HEK293 (cell line): ENCODE data around the gene KRTAP12-1.
A peak's percentile ranks its signal among the peaks of the same experiment; 100 is the strongest.

Experiments
- CTCF ChIA-PET: fragments of 350-600 bp; formaldehyde crosslinking; extraction: SDS; loops from one replicate; lab custom pipeline; 2021; ENCODE audit warnings: antibody characterized with exemption; lab: Yijun Ruan, JAX
- POLR2A ChIA-PET: fragments of 300-600 bp; formaldehyde crosslinking; extraction: SDS; loops from one replicate; lab custom pipeline; 2020; ENCODE audit warnings: antibody characterized with exemption, inconsistent platforms; lab: Yijun Ruan, JAX
- H3K27ac ChIP-seq: fragments of 200-500 bp; sonication (Bioruptor generic); 2 replicates; pipeline ENCODE4 v1.5.1; 2014; ENCODE audit warnings: low read depth, low read length, control low read depth, inconsistent platforms; ENCODE audit errors: extremely low read depth
- H3K36me3 ChIP-seq, 2 experiments: fragments of 200-500 bp in 1 of 2; sonication (Bioruptor generic) in 1 of 2; 1 replicate in 1 of 2; 2 replicates in 1 of 2; pipeline ENCODE4 v1.5.1; 2014 to 2017; ENCODE audit warnings: inconsistent platforms in 2 of 2, low read length in 2 of 2; ENCODE audit not compliant: control insufficient read depth in 2 of 2, insufficient read depth in 1 of 2
- H3K4me1 ChIP-seq: fragments of 200-500 bp; sonication (Bioruptor generic); 2 replicates; pipeline ENCODE4 v1.5.1; 2014; ENCODE audit warnings: mild to moderate bottlenecking, low read length, inconsistent platforms; ENCODE audit not compliant: control insufficient read depth, insufficient read depth
- H3K4me3 ChIP-seq: 2 replicates; pipeline ENCODE4 v1.5.1; 2011; ENCODE audit warnings: low read depth, mild to moderate bottlenecking, control low read depth, low read length, moderate library complexity
- H3K9me3 ChIP-seq: fragments of 200-500 bp; sonication (Bioruptor generic); 2 replicates; pipeline ENCODE4 v1.5.1; 2014; ENCODE audit warnings: low read depth, low read length, inconsistent platforms; ENCODE audit not compliant: control insufficient read depth, insufficient read depth
- FEZF1 ChIP-seq: fragments of 450-650 bp; formaldehyde crosslinking; IDR thresholded peaks from 2 replicates; pipeline ENCODE4 v1.5.1; 2016; ENCODE audit warnings: missing biosample characterization, missing genetic modification characterization
- IKZF3 ChIP-seq: fragments of 450-650 bp; IDR thresholded peaks from 2 replicates; pipeline ENCODE4 v1.5.0; 2018; ENCODE audit warnings: missing biosample characterization, mild to moderate bottlenecking, missing genetic modification characterization, moderate library complexity
- SETDB1 ChIP-seq: IDR thresholded peaks from one replicate; pipeline ENCODE4 v1.6.1; 2017; ENCODE audit warnings: mild to moderate bottlenecking, low read length, moderate library complexity, mixed read lengths; ENCODE audit not compliant: insufficient read length
- TCF7L2 ChIP-seq: IDR thresholded peaks from 2 replicates; pipeline ENCODE4 v1.6.1; 2011; ENCODE audit warnings: low read depth, mild to moderate bottlenecking, inconsistent platforms, low read length, moderate library complexity, borderline replicate concordance
- ZFHX2 ChIP-seq: fragments of 450-650 bp; formaldehyde crosslinking; conservative IDR thresholded peaks from 2 replicates; pipeline ENCODE4 v1.5.1; 2016; ENCODE audit warnings: missing biosample characterization, missing genetic modification characterization
- ZNF138 ChIP-seq: fragments of 450-650 bp; formaldehyde crosslinking; IDR thresholded peaks from 2 replicates; pipeline ENCODE4 v1.5.1; 2016; ENCODE audit warnings: missing biosample characterization, missing genetic modification characterization, borderline replicate concordance
- ZNF184 ChIP-seq: fragments of 450-650 bp; IDR thresholded peaks from 2 replicates; pipeline ENCODE4 v1.5.1; 2018; ENCODE audit warnings: missing biosample characterization, mild to moderate bottlenecking, missing genetic modification characterization
- ZNF341 ChIP-seq: fragments of 450-650 bp; formaldehyde crosslinking; IDR thresholded peaks from 2 replicates; pipeline ENCODE4; 2016; ENCODE audit warnings: low read depth, missing biosample characterization, missing genetic modification characterization
- ZNF510 ChIP-seq: fragments of 450-650 bp; formaldehyde crosslinking; IDR thresholded peaks from 2 replicates; pipeline ENCODE4 v1.5.1; 2018; ENCODE audit warnings: mild to moderate bottlenecking, missing genetic modification characterization, missing biosample characterization; ENCODE audit not compliant: insufficient replicate concordance
- ZNF548 ChIP-seq: fragments of 450-650 bp; formaldehyde crosslinking; IDR thresholded peaks from 2 replicates; pipeline ENCODE4 v1.5.1; 2016; ENCODE audit warnings: missing biosample characterization, missing genetic modification characterization
- ZNF768 ChIP-seq: fragments of 450-650 bp; formaldehyde crosslinking; IDR thresholded peaks from 2 replicates; pipeline ENCODE4 v1.5.1; 2018; ENCODE audit warnings: missing biosample characterization, mild to moderate bottlenecking, missing genetic modification characterization
- TF ChIP-seq, protein P1 (sequence below): fragments of 450-650 bp; formaldehyde crosslinking; IDR thresholded peaks from 2 replicates; pipeline ENCODE4 v1.5.1; 2016; ENCODE audit warnings: missing biosample characterization, missing genetic modification characterization
- TF ChIP-seq, protein P2 (sequence below): fragments of 450-650 bp; formaldehyde crosslinking; IDR thresholded peaks from 2 replicates; pipeline ENCODE4 v1.5.1; 2016; ENCODE audit warnings: missing biosample characterization, missing genetic modification characterization
- TF ChIP-seq, protein P3 (sequence below): fragments of 450-650 bp; formaldehyde crosslinking; IDR thresholded peaks from 2 replicates; pipeline ENCODE4 v1.5.1; 2016; ENCODE audit warnings: missing biosample characterization, missing genetic modification characterization, low read depth
- TF ChIP-seq, protein P4 (sequence below): fragments of 450-650 bp; formaldehyde crosslinking; IDR thresholded peaks from 2 replicates; pipeline ENCODE4 v1.5.1; 2017; ENCODE audit warnings: missing biosample characterization, mild to moderate bottlenecking, missing genetic modification characterization, moderate library complexity
- TF ChIP-seq, protein P5 (sequence below): fragments of 450-650 bp; IDR thresholded peaks from 2 replicates; pipeline ENCODE4 v1.5.1; 2018; ENCODE audit warnings: missing biosample characterization, mild to moderate bottlenecking, missing genetic modification characterization

KRTAP12-1 gene

DNA sequence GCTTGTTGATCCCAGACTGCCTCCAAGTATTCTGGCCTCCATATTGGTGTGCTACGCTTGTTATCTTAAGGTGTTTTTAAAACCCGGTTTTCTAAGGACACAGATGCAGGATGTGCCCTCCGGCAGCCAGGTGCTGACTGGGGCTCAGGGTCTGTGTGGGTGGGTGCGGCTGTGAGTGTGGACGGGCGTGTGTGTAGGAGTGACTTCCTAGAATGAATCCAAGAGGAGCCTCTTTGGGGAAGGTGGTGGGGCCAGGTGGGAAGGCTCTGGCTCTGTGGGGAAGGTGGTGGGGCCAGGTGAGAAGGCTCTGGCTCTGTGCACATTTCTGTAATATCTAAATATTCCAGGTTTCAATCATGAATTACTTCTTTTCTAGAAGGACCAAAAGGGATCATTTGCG is 42.2 kb upstream of the KRTAP12-1 start:
- CTCF ChIA-PET, result interaction anchor here (0.6 kb wide), 1 partner anchor 693 kb away, joined by 3 read pairs; no protein-coding TSS in a partner anchor
- H3K4me3 ChIP-seq, result no peak overlapping the region
- TF ChIP-seq ZFHX2 (tag by site-specific recombination) (0 out of 2 replicates have a peak, but pooled peaks have one; percentile 18), ZNF341 (tag by site-specific recombination) (no peak), ZNF510 (tag by site-specific recombination) (no peak)
- TF ChIP-seq, protein P1, sequence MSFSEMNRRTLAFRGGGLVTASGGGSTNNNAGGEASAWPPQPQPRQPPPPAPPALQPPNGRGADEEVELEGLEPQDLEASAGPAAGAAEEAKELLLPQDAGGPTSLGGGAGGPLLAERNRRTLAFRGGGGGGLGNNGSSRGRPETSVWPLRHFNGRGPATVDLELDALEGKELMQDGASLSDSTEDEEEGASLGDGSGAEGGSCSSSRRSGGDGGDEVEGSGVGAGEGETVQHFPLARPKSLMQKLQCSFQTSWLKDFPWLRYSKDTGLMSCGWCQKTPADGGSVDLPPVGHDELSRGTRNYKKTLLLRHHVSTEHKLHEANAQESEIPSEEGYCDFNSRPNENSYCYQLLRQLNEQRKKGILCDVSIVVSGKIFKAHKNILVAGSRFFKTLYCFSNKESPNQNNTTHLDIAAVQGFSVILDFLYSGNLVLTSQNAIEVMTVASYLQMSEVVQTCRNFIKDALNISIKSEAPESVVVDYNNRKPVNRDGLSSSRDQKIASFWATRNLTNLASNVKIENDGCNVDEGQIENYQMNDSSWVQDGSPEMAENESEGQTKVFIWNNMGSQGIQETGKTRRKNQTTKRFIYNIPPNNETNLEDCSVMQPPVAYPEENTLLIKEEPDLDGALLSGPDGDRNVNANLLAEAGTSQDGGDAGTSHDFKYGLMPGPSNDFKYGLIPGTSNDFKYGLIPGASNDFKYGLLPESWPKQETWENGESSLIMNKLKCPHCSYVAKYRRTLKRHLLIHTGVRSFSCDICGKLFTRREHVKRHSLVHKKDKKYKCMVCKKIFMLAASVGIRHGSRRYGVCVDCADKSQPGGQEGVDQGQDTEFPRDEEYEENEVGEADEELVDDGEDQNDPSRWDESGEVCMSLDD (tag by site-specific recombination), result no peak
- TF ChIP-seq, all 188 proteins: peak for 1
- Histone ChIP-seq H3K9me3 (no peaks in the 10 kb centered on the region), H3K4me1 (no peaks in the 10 kb centered on the region), H3K27ac (no peak overlapping the region), H3K36me3 (no peaks in the 10 kb centered on the region)
- POLR2A ChIA-PET, result no interaction called here

DNA sequence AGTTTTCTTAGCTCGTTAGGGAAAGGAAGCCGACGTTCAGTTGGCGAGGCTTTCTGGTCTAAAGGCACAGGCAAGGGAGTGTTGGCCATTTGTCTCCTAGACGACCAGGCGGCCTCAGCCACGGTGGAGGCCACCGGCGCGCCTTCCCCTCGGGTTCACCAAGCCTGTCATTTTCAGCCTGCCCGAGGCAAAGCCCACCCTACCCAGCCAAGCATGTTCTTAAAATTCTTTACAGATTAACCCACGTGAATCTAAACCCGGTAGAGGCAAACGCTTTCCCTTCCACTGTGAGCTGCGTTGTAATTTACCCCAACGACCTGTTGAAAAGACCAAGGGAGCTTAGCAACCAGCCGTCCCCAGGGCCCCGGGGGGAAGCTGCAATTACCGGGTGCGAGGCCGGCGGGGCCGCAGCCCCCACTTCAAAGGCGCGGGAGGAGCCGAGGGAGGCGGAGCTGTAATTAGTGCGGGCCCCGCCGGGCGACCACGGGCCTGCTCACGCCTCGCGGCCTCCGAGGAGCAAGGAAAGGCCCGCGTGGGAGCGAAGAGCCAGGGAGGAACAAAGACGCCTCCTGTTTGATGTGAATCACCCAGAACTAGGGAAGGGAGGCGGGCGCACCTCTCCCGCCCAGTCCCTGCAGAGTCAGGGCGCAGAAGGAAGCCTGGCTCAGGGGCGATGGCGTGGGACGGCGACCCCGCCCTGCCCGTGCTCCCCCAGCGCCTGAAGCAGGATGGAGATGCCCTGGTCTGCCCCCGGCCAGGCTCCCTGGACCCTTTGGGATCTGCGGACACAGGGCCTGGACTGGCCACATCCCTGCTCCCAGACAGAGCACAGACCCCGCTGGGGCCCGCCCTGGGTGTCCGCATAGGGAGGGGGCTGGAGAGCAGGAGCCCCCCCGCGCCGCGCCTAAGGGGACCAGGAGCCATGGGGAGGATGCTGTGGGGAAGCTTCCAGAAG is 41.5 kb upstream of the KRTAP12-1 start:
- Histone ChIP-seq H3K9me3 (no peaks in the 10 kb centered on the region), H3K4me3 (no peak overlapping the region)
- ChIA-PET CTCF (interaction anchor here (0.6 kb wide), 1 partner anchor 124 kb away, joined by 3 read pairs; no protein-coding TSS in a partner anchor), POLR2A (no interaction called here)
- peak; percentile 76 for TF ChIP-seq TCF7L2
- no peak for TF ChIP-seq ZNF768 (tag by site-specific recombination)
- no peak for TF ChIP-seq IKZF3 (tag by site-specific recombination)
- TF ChIP-seq, all 188 proteins: peak for 1
- Histone ChIP-seq H3K4me1 (no peaks in the 10 kb centered on the region), H3K27ac (no peak overlapping the region), H3K36me3 (no peaks in the 10 kb centered on the region)

DNA sequence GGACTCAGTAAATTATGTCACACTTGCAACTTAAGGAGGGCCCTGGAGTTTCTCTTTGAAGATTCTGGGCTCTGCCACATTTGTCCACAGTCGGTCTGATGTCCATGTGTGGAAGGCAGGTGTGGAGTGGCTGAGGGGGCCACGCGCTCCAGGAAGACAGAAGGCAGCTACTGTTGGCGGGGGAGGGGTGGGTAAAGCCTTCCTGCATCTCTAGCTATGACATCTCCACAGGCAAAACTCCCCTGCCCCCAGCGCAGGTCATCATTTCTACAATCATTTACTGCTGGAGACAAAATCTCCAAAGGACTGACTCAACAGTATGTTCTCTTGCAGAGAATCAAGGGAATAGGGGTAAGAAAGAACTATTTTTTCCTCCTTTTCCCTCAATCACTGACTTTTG is 40.8 kb upstream of the KRTAP12-1 start:
- Histone ChIP-seq H3K4me3 (no peak overlapping the region), H3K36me3 (no peaks in the 10 kb centered on the region), H3K27ac (no peak overlapping the region), H3K9me3 (no peaks in the 10 kb centered on the region), H3K4me1 (no peaks in the 10 kb centered on the region)
- ChIA-PET POLR2A (no interaction called here), CTCF (interaction anchor here (0.6 to 0.8 kb wide), 2 partner anchors 9 to 124 kb away, joined by 3 read pairs; no protein-coding TSS in a partner anchor)
- TF ChIP-seq SETDB1 (no peak), FEZF1 (tag by site-specific recombination) (no peak), ZNF138 (tag by site-specific recombination) (no peak), ZNF184 (tag by site-specific recombination) (no peak), ZNF548 (tag by site-specific recombination) (no peak)
- TF ChIP-seq, protein P2, sequence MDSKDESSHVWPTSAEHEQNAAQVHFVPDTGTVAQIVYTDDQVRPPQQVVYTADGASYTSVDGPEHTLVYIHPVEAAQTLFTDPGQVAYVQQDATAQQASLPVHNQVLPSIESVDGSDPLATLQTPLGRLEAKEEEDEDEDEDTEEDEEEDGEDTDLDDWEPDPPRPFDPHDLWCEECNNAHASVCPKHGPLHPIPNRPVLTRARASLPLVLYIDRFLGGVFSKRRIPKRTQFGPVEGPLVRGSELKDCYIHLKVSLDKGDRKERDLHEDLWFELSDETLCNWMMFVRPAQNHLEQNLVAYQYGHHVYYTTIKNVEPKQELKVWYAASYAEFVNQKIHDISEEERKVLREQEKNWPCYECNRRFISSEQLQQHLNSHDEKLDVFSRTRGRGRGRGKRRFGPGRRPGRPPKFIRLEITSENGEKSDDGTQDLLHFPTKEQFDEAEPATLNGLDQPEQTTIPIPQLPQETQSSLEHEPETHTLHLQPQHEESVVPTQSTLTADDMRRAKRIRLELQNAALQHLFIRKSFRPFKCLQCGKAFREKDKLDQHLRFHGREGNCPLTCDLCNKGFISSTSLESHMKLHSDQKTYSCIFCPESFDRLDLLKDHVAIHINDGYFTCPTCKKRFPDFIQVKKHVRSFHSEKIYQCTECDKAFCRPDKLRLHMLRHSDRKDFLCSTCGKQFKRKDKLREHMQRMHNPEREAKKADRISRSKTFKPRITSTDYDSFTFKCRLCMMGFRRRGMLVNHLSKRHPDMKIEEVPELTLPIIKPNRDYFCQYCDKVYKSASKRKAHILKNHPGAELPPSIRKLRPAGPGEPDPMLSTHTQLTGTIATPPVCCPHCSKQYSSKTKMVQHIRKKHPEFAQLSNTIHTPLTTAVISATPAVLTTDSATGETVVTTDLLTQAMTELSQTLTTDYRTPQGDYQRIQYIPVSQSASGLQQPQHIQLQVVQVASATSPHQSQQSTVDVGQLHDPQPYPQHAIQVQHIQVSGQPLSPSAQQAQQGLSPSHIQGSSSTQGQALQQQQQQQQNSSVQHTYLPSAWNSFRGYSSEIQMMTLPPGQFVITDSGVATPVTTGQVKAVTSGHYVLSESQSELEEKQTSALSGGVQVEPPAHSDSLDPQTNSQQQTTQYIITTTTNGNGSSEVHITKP (tag by site-specific recombination), result no peak
- TF ChIP-seq, protein P3, sequence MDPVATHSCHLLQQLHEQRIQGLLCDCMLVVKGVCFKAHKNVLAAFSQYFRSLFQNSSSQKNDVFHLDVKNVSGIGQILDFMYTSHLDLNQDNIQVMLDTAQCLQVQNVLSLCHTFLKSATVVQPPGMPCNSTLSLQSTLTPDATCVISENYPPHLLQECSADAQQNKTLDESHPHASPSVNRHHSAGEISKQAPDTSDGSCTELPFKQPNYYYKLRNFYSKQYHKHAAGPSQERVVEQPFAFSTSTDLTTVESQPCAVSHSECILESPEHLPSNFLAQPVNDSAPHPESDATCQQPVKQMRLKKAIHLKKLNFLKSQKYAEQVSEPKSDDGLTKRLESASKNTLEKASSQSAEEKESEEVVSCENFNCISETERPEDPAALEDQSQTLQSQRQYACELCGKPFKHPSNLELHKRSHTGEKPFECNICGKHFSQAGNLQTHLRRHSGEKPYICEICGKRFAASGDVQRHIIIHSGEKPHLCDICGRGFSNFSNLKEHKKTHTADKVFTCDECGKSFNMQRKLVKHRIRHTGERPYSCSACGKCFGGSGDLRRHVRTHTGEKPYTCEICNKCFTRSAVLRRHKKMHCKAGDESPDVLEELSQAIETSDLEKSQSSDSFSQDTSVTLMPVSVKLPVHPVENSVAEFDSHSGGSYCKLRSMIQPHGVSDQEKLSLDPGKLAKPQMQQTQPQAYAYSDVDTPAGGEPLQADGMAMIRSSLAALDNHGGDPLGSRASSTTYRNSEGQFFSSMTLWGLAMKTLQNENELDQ (tag by site-specific recombination), result no peak
- TF ChIP-seq, protein P4, sequence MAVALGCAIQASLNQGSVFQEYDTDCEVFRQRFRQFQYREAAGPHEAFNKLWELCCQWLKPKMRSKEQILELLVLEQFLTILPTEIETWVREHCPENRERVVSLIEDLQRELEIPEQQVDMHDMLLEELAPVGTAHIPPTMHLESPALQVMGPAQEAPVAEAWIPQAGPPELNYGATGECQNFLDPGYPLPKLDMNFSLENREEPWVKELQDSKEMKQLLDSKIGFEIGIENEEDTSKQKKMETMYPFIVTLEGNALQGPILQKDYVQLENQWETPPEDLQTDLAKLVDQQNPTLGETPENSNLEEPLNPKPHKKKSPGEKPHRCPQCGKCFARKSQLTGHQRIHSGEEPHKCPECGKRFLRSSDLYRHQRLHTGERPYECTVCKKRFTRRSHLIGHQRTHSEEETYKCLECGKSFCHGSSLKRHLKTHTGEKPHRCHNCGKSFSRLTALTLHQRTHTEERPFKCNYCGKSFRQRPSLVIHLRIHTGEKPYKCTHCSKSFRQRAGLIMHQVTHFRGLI (tag by site-specific recombination), result no peak
- TF ChIP-seq, protein P5, sequence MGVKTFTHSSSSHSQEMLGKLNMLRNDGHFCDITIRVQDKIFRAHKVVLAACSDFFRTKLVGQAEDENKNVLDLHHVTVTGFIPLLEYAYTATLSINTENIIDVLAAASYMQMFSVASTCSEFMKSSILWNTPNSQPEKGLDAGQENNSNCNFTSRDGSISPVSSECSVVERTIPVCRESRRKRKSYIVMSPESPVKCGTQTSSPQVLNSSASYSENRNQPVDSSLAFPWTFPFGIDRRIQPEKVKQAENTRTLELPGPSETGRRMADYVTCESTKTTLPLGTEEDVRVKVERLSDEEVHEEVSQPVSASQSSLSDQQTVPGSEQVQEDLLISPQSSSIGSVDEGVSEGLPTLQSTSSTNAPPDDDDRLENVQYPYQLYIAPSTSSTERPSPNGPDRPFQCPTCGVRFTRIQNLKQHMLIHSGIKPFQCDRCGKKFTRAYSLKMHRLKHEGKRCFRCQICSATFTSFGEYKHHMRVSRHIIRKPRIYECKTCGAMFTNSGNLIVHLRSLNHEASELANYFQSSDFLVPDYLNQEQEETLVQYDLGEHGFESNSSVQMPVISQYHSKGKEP (tag by site-specific recombination), result no peak
